ENCODE results near the gene FUNDC1.

Gene FUNDC1

GRCh38 chrX:44474410-44474809, 68.2 kb downstream of the FUNDC1 start:
- no peak for DNase-seq
